AG04450 (cell line): ENCODE data around the gene GAB4. TPM values are rescaled to one million over a fixed set of nuclear protein-coding genes. Genes with fewer than 3 reads are reported as not detected.

Experiments
- CTCF ChIA-PET: fragments of 300-600, 350-600 bp; formaldehyde crosslinking; extraction: SDS; loops from one replicate; lab custom pipeline; 2022; ENCODE audit warnings: antibody characterized with exemption, inconsistent platforms; lab: Charles Lee
- POLR2A ChIA-PET: fragments of 350-600 bp; formaldehyde crosslinking; extraction: SDS; loops from one replicate; lab custom pipeline; 2021; ENCODE audit warnings: antibody characterized with exemption, inconsistent platforms; lab: Yijun Ruan, JAX
- DNase-seq: peaks from one replicate; pipeline ENCODE4 v3.0.0-alpha.2; 2011; ENCODE audit warnings: low read depth, low spot score
- H3K27ac ChIP-seq: one replicate; pipeline ENCODE4 v1.5.1; 2012; ENCODE audit warnings: low read depth, low read length, control low read depth
- H3K27me3 ChIP-seq: one replicate; pipeline ENCODE4 v1.6.0; 2012; ENCODE audit warnings: low read length; ENCODE audit not compliant: control insufficient read depth, insufficient read depth
- H3K4me3 ChIP-seq: 2 replicates; pipeline ENCODE4 v1.5.1; 2011; ENCODE audit warnings: mild to moderate bottlenecking, low read depth, low read length, control low read depth
- H3K9me3 ChIP-seq: 2 replicates; pipeline ENCODE4 v1.5.1; 2012; ENCODE audit warnings: low read length; ENCODE audit not compliant: control insufficient read depth, insufficient read depth
- polyA plus RNA-seq: library from polyadenylated mRNA; depleted of rRNA; stranded (reverse); fragments of >200 nt; gene quantifications from 2 replicates; pipeline ENCODE4 v1.2.3, GENCODE V29; 2011
- TF ChIP-seq, protein P1 (sequence below): IDR thresholded peaks from 2 replicates; pipeline ENCODE4 v1.5.1; 2011; ENCODE audit warnings: low read depth, low read length, control low read depth, inconsistent platforms

The GAB4 gene
- polyA plus RNA-seq, 1 experiment: not detected

DNA sequence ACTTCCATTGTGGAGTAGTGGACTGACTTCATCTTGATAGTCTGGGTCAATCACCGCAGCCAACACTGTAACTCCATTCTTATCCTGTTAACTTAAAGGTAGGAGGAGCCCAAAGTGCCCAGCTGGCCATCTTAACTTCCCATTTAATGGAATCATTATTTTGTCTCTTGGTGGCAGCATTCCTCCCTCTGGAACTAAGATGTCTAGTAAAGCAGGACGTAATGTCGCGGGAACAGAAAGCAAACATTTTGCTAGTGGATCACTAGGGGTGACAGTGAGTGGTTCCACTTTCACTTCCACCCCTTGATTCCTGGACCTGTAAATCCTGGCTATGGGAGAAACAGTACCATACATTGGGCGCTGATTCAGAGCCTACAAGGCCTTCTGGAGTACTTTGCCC lies 71.4 kb downstream of the GAB4 start:
- no peak overlapping the region for H3K4me3 ChIP-seq
- H3K9me3 ChIP-seq: peaks cover 5% of the 10 kb centered on the region
- no peak for DNase-seq
- no peaks in the 10 kb centered on the region for H3K27me3 ChIP-seq
- TF ChIP-seq, protein P1, sequence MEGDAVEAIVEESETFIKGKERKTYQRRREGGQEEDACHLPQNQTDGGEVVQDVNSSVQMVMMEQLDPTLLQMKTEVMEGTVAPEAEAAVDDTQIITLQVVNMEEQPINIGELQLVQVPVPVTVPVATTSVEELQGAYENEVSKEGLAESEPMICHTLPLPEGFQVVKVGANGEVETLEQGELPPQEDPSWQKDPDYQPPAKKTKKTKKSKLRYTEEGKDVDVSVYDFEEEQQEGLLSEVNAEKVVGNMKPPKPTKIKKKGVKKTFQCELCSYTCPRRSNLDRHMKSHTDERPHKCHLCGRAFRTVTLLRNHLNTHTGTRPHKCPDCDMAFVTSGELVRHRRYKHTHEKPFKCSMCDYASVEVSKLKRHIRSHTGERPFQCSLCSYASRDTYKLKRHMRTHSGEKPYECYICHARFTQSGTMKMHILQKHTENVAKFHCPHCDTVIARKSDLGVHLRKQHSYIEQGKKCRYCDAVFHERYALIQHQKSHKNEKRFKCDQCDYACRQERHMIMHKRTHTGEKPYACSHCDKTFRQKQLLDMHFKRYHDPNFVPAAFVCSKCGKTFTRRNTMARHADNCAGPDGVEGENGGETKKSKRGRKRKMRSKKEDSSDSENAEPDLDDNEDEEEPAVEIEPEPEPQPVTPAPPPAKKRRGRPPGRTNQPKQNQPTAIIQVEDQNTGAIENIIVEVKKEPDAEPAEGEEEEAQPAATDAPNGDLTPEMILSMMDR: no peak
- ChIA-PET POLR2A (no interaction called here), CTCF (no interaction called here)
- H3K27ac ChIP-seq: no peak overlapping the region

DNA sequence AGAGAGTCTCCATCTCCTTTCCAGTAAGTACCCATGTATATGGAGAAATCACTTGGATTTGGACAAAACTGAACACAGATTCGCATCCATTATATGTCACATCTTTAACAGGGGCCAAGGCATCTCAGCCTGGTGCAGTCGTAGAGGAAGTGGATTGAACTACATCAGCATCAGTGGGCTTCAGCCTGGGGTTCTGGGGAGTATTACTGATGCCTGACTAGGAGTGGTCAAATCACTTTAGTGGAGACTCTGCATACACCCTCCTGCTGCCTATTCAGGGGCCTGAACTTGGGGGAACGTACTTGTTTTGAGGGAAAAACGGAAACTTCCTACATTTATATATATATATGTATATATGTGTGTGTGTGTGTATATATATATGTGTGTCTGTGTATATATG lies 72.8 kb downstream of the GAB4 start:
- TF ChIP-seq, protein P1: no peak
- H3K27ac ChIP-seq: no peak overlapping the region
- ChIA-PET CTCF (no interaction called here), POLR2A (no interaction called here)
- H3K27me3 ChIP-seq: no peaks in the 10 kb centered on the region
- H3K4me3 ChIP-seq: no peak overlapping the region
- H3K9me3 ChIP-seq: peaks cover 10% of the 10 kb centered on the region
- no peak for DNase-seq

DNA sequence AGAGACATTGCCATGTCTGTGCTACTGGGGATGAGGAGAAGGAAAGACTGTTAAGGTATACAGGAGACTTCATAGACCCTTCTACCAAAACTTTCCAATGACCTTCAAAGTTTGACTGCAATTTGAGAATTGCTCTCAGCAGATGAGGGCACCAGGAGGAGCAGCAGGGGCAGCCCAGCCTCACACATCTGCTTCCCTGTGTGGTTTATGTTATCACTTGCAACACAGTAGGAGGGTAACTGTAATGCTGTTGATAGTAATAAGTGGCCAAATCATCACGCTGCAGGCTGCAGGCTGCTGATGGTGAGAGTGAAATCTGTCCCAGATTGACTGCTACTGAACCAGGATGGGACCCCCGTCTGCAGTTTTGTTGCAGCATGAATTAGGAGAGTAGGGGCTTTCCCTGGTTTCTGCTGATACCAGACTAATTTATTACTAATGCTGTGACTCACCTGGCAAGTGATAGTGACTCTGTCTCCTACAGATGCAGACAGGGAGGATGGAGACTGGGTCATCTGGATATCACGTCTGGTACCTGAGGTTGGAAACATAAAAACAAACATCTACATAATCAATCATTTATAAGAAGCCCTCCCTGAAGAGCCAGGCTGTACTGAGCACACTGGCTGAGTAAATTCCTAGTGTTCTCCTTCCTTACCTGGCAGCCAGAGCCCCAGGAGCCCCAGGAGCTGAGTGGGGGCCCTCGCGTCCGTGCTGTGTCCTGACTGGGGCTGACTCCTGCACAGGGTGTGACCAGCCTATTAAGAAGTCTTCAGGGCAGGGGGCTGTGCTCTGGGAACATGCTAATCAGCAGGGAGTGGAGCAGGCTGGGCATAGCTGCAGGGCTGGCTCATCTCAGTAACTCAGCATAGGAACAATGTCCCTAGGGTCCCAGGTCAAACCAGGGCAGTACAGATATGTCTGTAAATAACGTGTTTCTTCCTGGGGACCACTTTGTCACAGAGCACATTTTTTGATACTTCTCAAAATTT lies 74.4 kb downstream of the GAB4 start:
- POLR2A ChIA-PET: no interaction called here

DNA sequence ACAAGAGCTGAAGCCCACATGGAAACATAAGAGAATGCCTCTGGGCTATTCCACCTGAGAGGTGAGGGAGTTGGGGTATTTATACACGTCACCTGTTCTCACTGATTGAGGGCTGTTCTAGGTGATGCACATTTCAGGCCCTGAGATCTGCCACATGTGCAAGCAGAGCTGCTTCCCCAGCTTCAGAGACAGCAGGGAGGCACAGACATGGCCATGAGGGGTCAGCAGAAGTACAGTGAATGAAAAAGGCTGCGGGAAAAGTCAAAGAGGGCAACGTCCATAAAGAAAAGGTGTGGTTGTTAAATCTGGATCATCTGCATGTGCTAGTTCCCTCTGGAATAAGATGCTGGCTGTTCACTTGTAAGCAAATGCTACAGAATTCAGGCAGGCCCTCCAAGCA lies 75.4 kb downstream of the GAB4 start:
- DNase-seq: no peak
- H3K9me3 ChIP-seq: peaks cover 7% of the 10 kb centered on the region
- no peak overlapping the region for H3K4me3 ChIP-seq
- H3K27me3 ChIP-seq: no peaks in the 10 kb centered on the region
- ChIA-PET POLR2A (no interaction called here), CTCF (interaction anchor here (1.1 kb wide), 1 partner anchor 126 kb away, joined by 4 read pairs; no protein-coding TSS in a partner anchor)
- TF ChIP-seq, protein P1: no peak
- H3K27ac ChIP-seq: no peak overlapping the region

More for the DNA sequence above, 74.4 kb downstream of the GAB4 start:
- DNase-seq: no peak
- no peak overlapping the region for H3K4me3 ChIP-seq
- H3K9me3 ChIP-seq: peaks cover 10% of the 10 kb centered on the region
- H3K27ac ChIP-seq: no peak overlapping the region
- no peaks in the 10 kb centered on the region for H3K27me3 ChIP-seq
- CTCF ChIA-PET: no interaction called here
- TF ChIP-seq, protein P1: no peak

DNA sequence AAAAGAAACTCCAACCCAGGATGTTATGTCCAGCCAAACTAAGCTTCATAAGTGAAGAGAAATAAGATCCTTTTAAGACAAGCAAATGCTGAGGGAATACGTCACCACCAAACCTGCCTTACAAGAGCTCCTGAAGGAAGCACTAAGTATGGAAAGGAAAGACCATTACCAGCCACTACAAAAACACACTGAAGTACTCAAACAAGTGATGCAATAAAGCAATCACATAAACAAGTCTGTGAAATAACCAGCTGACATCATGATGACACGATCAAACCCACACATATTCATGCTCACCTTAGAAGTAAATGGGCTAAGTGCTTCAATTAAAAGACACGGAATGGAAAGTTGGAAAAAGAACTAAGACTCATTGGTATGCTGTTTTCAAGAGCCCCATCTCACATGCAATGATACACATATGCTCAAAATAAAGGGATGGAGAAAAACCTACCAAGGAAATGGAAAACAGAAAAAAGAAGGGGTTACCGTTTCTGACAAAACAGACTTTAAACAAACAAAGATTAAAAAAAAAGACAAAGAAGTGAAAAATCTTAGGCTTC lies 82.5 kb downstream of the GAB4 start:
- ChIA-PET POLR2A (no interaction called here), CTCF (interaction anchor here (1.2 kb wide), 1 partner anchor 133 kb away, joined by 5 read pairs; no protein-coding TSS in a partner anchor)
- DNase-seq: no peak
- TF ChIP-seq, protein P1: no peak
- Histone ChIP-seq H3K27me3 (no peaks in the 10 kb centered on the region), H3K9me3 (peaks cover 7% of the 10 kb centered on the region), H3K4me3 (no peak overlapping the region), H3K27ac (no peak overlapping the region)
